Ascending aorta (tissue), 2 donors: ENCODE results near the gene MAP3K1. TPM values are rescaled to one million over a fixed set of nuclear protein-coding genes. Genes with fewer than 3 reads are reported as not detected.
A peak's percentile ranks its signal among the peaks of the same experiment; 100 is the strongest.
"Not testable (repeated sequence)": the region's sequence is repeated elsewhere in the genome, so short reads cannot be mapped to it uniquely, and the experiment has no call there.

Experiments used
- DNase-seq, 2 donors: peaks; one replicate each; pipeline ENCODE4 v3.0.0-alpha.2; 2019; ENCODE audit warnings: low spot score in 2 of 2
- H3K27ac ChIP-seq, 2 donors: fragments of 200-600 bp; sonication (generic); one replicate each; pipeline ENCODE4 v1.5.1; 2016 to 2017; ENCODE audit warnings: mild to moderate bottlenecking in 1 of 2
- H3K27me3 ChIP-seq: fragments of 200-600 bp; sonication (generic); one replicate; pipeline ENCODE4 v1.5.1; 2017
- H3K36me3 ChIP-seq, 2 donors: fragments of 200-600 bp; sonication (generic); one replicate each; pipeline ENCODE4 v1.5.1; 2016
- H3K4me1 ChIP-seq, 2 donors: fragments of 200-600 bp; sonication (generic); one replicate each; pipeline ENCODE4 v1.5.1; 2016 to 2017; ENCODE audit warnings: mild to moderate bottlenecking in 1 of 2
- H3K4me3 ChIP-seq, 2 donors: fragments of 200-600 bp; sonication (generic); one replicate each; pipeline ENCODE4 v1.5.1; 2016 to 2017; ENCODE audit warnings: mild to moderate bottlenecking in 1 of 2
- H3K9me3 ChIP-seq, 2 donors: fragments of 200-600 bp; sonication (generic); one replicate each; pipeline ENCODE4 v1.5.1; 2016
- CTCF ChIP-seq, 3 experiments: fragments of 200-600 bp in 2 of 3; fragments of 450-650 bp in 1 of 3; sonication (generic) in 2 of 3; IDR thresholded peaks; one replicate each; pipeline ENCODE4 v1.5.1; 2016 to 2019; ENCODE audit warnings: antibody characterized with exemption in 3 of 3, mild to moderate bottlenecking in 1 of 3, moderate library complexity in 1 of 3
- intact Hi-C: fragments of 100-400 bp; cut with DNase I; formaldehyde crosslinking; loops from one replicate; pipeline ENCODE4 v1.15.1; 2023
- total RNA-seq: library from RNA; depleted of rRNA; stranded (reverse); fragments of >200 nt; gene quantifications from one replicate; pipeline ENCODE4 v1.1.0, GENCODE V29; 2016

Gene MAP3K1
- total RNA-seq, 1 donor from 2014 or later: 14.7 TPM

- DNase-seq: no peak
- H3K27me3 ChIP-seq: no peaks in the 10 kb centered on the region
- TF ChIP-seq CTCF (IDR thresholded peaks at IDR 0.05): no peak
- peaks cover 0 to 21% of the 10 kb centered on the region in 2 donors for H3K4me1 ChIP-seq
- intact Hi-C loops: loop anchor here (5.0 to 10.0 kb wide), 3 partner anchors 135 to 1643 kb away; partner anchors contain the start of genes CDC20B, GPBP1 and MIER3
- H3K9me3 ChIP-seq: no peaks in the 10 kb centered on the region
- H3K4me3 ChIP-seq: peak overlapping the region; percentile 91 to 97
- H3K27ac ChIP-seq: peak overlapping the region; percentile 55 to 87
- H3K36me3 ChIP-seq: no peaks in the 10 kb centered on the region
These were observed 2.1 kb downstream of the MAP3K1 start for GRCh38 chr5:56817263-56818014.

- peaks cover 0 to 21% of the 10 kb centered on the region in 2 donors for H3K4me1 ChIP-seq
- peak in 2 of 3 experiments; percentile 18 to 20 for TF ChIP-seq CTCF (IDR thresholded peaks at IDR 0.05)
- DNase-seq: no peak
- no peaks in the 10 kb centered on the region for H3K9me3 ChIP-seq
- H3K27me3 ChIP-seq: no peaks in the 10 kb centered on the region
- H3K36me3 ChIP-seq: no peaks in the 10 kb centered on the region
- H3K4me3 ChIP-seq: peak overlapping the region; percentile 31 to 34
- intact Hi-C loops: loop anchor here (5.0 to 10.0 kb wide), 3 partner anchors 134 to 1644 kb away; partner anchors contain the start of genes CDC20B, GPBP1 and MIER3
- H3K27ac ChIP-seq: no peak overlapping the region
These were observed 3.2 kb downstream of the MAP3K1 start for GRCh38 chr5:56818450-56819037.

- peak overlapping the region; percentile 31 to 34 for H3K4me3 ChIP-seq
- no peak for DNase-seq
- H3K4me1 ChIP-seq: peaks cover 0 to 23% of the 10 kb centered on the region in 2 donors
- no peaks in the 10 kb centered on the region for H3K36me3 ChIP-seq
- intact Hi-C loops: loop anchor here (5.0 to 10.0 kb wide), 3 partner anchors 133 to 1644 kb away; partner anchors contain the start of genes CDC20B, GPBP1 and MIER3
- H3K9me3 ChIP-seq: no peaks in the 10 kb centered on the region
- TF ChIP-seq CTCF (IDR thresholded peaks at IDR 0.05): no peak
- no peaks in the 10 kb centered on the region for H3K27me3 ChIP-seq
- H3K27ac ChIP-seq: no peak overlapping the region
These were observed 3.9 kb downstream of the MAP3K1 start for GRCh38 chr5:56819060-56819881.

GRCh38 chr5:56821868-56822267 is 6.5 kb downstream of the MAP3K1 start:
- H3K27me3 ChIP-seq, H3K27ac ChIP-seq, H3K9me3 ChIP-seq, DNase-seq, H3K4me3 ChIP-seq, intact Hi-C loops, H3K36me3 ChIP-seq: not testable (repeated sequence)
- H3K4me1 ChIP-seq: peaks cover 0 to 24% of the 10 kb centered on the region in 2 donors

- no peak overlapping the region for H3K4me3 ChIP-seq
- DNase-seq: no peak
- H3K27ac ChIP-seq: no peak overlapping the region
- H3K27me3 ChIP-seq: no peaks in the 10 kb centered on the region
- no peaks in the 10 kb centered on the region for H3K36me3 ChIP-seq
- H3K4me1 ChIP-seq: peaks cover 0 to 14% of the 10 kb centered on the region in 2 donors
- intact Hi-C loops: no loop called here
- no peaks in the 10 kb centered on the region for H3K9me3 ChIP-seq
- TF ChIP-seq CTCF (IDR thresholded peaks at IDR 0.05): no peak
These were observed 7.6 kb downstream of the MAP3K1 start for GRCh38 chr5:56822981-56823380.
